Heart right ventricle (tissue), 16 donors: ENCODE measurements around the gene RBFOX1. TPM values are rescaled to one million over a fixed set of nuclear protein-coding genes. Genes with fewer than 3 reads are reported as not detected.
"Not testable (repeated sequence)": the region's sequence is repeated elsewhere in the genome, so short reads cannot be mapped to it uniquely, and the experiment has no call there.

Experiments
- ATAC-seq, 8 donors: fragments of 200-7000 bp; cut with Tn5 transposase; one replicate each; pipeline ENCODE4 v1.9.1; 2020; ENCODE audit warnings: mild to moderate bottlenecking in 8 of 8, moderate library complexity in 8 of 8, moderate number of reproducible peaks in 1 of 8
- DNase-seq, 2 donors: peaks; one replicate each; pipeline ENCODE4 v3.0.0-alpha.2; 2020
- H3K27ac ChIP-seq, 10 donors: fragments of 200-600 bp; sonication (generic) in 2 of 10; one replicate each; pipeline versions ENCODE4 v1.5.0 to v1.8.0; 2020 to 2022; ENCODE audit warnings: mild to moderate bottlenecking in 3 of 10
- H3K27me3 ChIP-seq, 7 donors: fragments of 200-600 bp; one replicate each; pipeline ENCODE4 v1.8.0; 2021 to 2022; ENCODE audit warnings: mild to moderate bottlenecking in 2 of 7
- H3K36me3 ChIP-seq, 9 donors: fragments of 200-600 bp; sonication (generic) in 1 of 9; one replicate each; pipeline versions ENCODE4 v1.5.0 to v1.8.0; 2020 to 2022; ENCODE audit warnings: mild to moderate bottlenecking in 2 of 9
- H3K4me1 ChIP-seq, 9 donors: fragments of 200-600 bp; sonication (generic) in 1 of 9; one replicate each; pipeline versions ENCODE4 v1.5.0 to v1.8.0; 2020 to 2022; ENCODE audit warnings: mild to moderate bottlenecking in 4 of 9
- H3K4me3 ChIP-seq, 10 donors: fragments of 200-600 bp; sonication (generic) in 2 of 10; one replicate each; pipeline versions ENCODE4 v1.5.0 to v1.8.0; 2020 to 2022; ENCODE audit warnings: mild to moderate bottlenecking in 7 of 10, moderate library complexity in 2 of 10
- H3K9me3 ChIP-seq, 11 donors: fragments of 200-600 bp in 10 of 11; sonication (generic) in 2 of 11; one replicate each; pipeline versions ENCODE4 v1.5.0 to v1.8.0; 2013 to 2022; ENCODE audit warnings: mild to moderate bottlenecking in 2 of 11, control low read depth in 1 of 11, moderate library complexity in 1 of 11
- CTCF ChIP-seq, 9 donors: fragments of 200-600 bp; sonication (generic) in 2 of 9; IDR thresholded peaks; one replicate each; pipeline versions ENCODE4 v1.5.0 to v1.8.0; 2021 to 2022; ENCODE audit warnings: antibody characterized with exemption in 9 of 9, mild to moderate bottlenecking in 5 of 9, moderate library complexity in 1 of 9
- WGBS, 2 donors: extraction: QIAGEN DNeasy Blood & Tissue Kit; methylation state at CpG; one replicate each; pipeline ENCODE4 v1.1.7; 2013; ENCODE audit warnings: inconsistent platforms in 1 of 2; 5-methylcytosine and 5-hydroxymethylcytosine counted together
- intact Hi-C, 10 donors: fragments of 100-400 bp; cut with DNase I; formaldehyde crosslinking; loops; one replicate each; pipeline versions ENCODE4 v1.11.1 to v1.14.2; 2022
- polyA plus RNA-seq, 2 donors: library from polyadenylated mRNA; stranded (reverse); fragments of 200-250 nt; gene quantifications; one replicate each; pipeline ENCODE4 v1.2.3, GENCODE V29; 2013
- total RNA-seq, 10 donors: library from RNA; stranded (reverse); fragmentation: NEBNext Ultra II Directional in 3 of 10; extraction: Animal tissue kit (Norgen Biotek cat#: 25700) in 3 of 10; gene quantifications; one replicate each; pipeline versions ENCODE4 v1.2.1 to v1.2.4, GENCODE V29; 2021 to 2023
- donor health status: Arrhythmogenic right ventricular cardiomyopathy.
- donor health status: ischemic (EF 13 %, LVEDD 7.1; RV severe dilation, severe dysfunction).
- donor health status: healthy with polysubstance abuse.
- donor health status: DM: no; HTN: yes; CAD: no.
- donor health status: DM: no; HTN: no; CAD: no.
- donor health status: ischemic (EF 25% LVEDD 6.9; RV normal size, moderate dysfunction).
- donor health status: ischemic (EF 25% LVEDD 5.7; RV mildly dilated, moderate dysfunction).
- donor health status: healthy.
- donor health status: DM: yes; HTN: yes; CAD: no.
- donor health status: Ischemic cardiomyopathy.
- donor health status: ischemic (EF 35%, LVEDD 5.7; RV mildly dilated, moderate dysfunction).
- donor health status: nonischemic (EF 11% LVEDD 7.7; RV severe dilation, severe dysfunction).
- donor health status: DM: yes; HTN: yes; CAD: no.
- donor health status: PGD.
- donor health status: ischemic (EF 29% LVEDD 5.4; RV normal size, mild dysfunction).
- donor health status: nonischemic (EF 23%, LVEDD 6.1; RV moderate dilation, normal function).

Gene RBFOX1
- total and polyA plus RNA-seq, 12 donors = 11.1 to 82.9 (median 53.4) TPM

GRCh38 chr16:7493133-7493532, 160.5 kb downstream of the RBFOX1 start:
- Histone ChIP-seq H3K4me3 (no peak overlapping the region), H3K27me3 (no peaks in the 10 kb centered on the region), H3K4me1 (peaks cover 0 to 12% (median 3%) of the 10 kb centered on the region in 9 donors), H3K9me3 (no peaks in the 10 kb centered on the region), H3K36me3 (no peaks in the 10 kb centered on the region), H3K27ac (no peak overlapping the region)
- TF ChIP-seq CTCF (IDR thresholded peaks at IDR 0.05) = no peak
- ATAC-seq = no peak
- intact Hi-C loops = no loop called here
- no peak for DNase-seq
- 76 to 89% methylated on average over 6 of the region's 6 CpGs for WGBS, 2 donors

- Histone ChIP-seq H3K27me3 (no peaks in the 10 kb centered on the region), H3K4me1 (peaks cover 0 to 18% (median 0%) of the 10 kb centered on the region in 9 donors), H3K36me3 (no peaks in the 10 kb centered on the region), H3K27ac (peak overlapping the region in 5 of 10 donors; percentile 30 to 64 (median 54)), H3K4me3 (no peak overlapping the region), H3K9me3 (no peaks in the 10 kb centered on the region)
- DNase-seq = peak in 1 of 2 donors; percentile 11
- ATAC-seq = peak in 6 of 8 donors; percentile 64 to 92 (median 83)
- intact Hi-C loops = no loop called here
- 53 to 61% methylated on average over 4 of the region's 4 CpGs for WGBS, 2 donors
- TF ChIP-seq CTCF (IDR thresholded peaks at IDR 0.05) = no peak
Observed at GRCh38 chr16:7497691-7498090, 165.0 kb downstream of the RBFOX1 start.

DNA sequence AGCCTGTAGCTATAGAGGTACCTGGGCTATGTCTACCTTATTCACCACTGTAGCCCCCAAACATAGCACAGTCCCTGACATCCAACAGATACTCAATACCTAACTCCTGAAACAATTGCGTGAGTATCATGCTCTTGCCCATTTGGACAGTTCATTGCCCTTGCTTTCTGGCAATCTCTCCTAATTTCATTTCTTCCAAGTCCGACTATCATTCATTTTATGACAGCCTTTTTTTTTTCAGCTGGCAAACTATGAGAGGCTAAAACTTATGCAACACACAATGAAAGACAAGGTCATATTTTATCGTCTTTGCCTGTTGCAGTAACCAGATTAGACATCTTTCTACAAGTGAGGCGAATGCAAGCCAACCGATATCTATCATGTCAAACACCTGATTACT, 169.2 kb downstream of the RBFOX1 start:
- Histone ChIP-seq H3K27ac (no peak overlapping the region), H3K9me3 (no peaks in the 10 kb centered on the region), H3K4me1 (peaks cover 0 to 32% (median 0%) of the 10 kb centered on the region in 9 donors), H3K36me3 (no peaks in the 10 kb centered on the region), H3K4me3 (no peak overlapping the region), H3K27me3 (no peaks in the 10 kb centered on the region)
- DNase-seq (no peak), ATAC-seq (no peak)
- 50 to 57% methylated on average over 5 of the region's 5 CpGs for WGBS, 2 donors
- no peak for TF ChIP-seq CTCF (IDR thresholded peaks at IDR 0.05)
- intact Hi-C loops = no loop called here

GRCh38 chr16:7502591-7503157, 170.0 kb downstream of the RBFOX1 start:
- ATAC-seq = peak in 2 of 8 donors; percentile 42 to 53
- DNase-seq, H3K9me3 ChIP-seq, H3K36me3 ChIP-seq, H3K27ac ChIP-seq, H3K4me3 ChIP-seq, intact Hi-C loops, H3K27me3 ChIP-seq: not testable (repeated sequence)
- 56 to 58% methylated on average over 4 of the region's 4 CpGs for WGBS, 2 donors
- peaks cover 0 to 32% (median 0%) of the 10 kb centered on the region in 9 donors for H3K4me1 ChIP-seq

DNA sequence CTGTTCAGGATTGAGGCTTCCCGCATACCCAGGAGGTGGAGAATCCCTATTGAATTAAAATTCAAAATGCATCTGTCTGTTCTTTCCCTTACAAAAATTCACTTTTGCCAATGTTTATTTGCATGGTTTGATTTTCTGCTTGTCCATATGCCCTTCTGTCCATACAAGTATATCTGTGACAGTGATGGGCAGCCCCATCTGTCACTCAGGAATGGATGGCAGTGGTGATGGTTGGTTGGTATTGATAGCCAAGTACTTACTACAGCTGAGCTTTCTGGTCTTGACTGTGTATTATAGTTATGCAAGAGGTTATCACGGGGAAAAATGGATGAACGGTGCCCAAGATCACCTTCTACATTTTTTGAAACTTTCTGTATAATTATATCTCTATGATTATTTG, 171.0 kb downstream of the RBFOX1 start:
- no peak for TF ChIP-seq CTCF (IDR thresholded peaks at IDR 0.05)
- Histone ChIP-seq H3K27ac (no peak overlapping the region), H3K27me3 (no peaks in the 10 kb centered on the region), H3K9me3 (no peaks in the 10 kb centered on the region), H3K4me1 (peaks cover 0 to 25% (median 0%) of the 10 kb centered on the region in 9 donors), H3K36me3 (no peaks in the 10 kb centered on the region), H3K4me3 (no peak overlapping the region)
- ATAC-seq (no peak), DNase-seq (no peak)
- 63 to 70% methylated on average over 3 of the region's 3 CpGs for WGBS, 2 donors
- intact Hi-C loops = no loop called here
